K562 (cell line): ENCODE measurements around the gene SLC16A2. TPM values are rescaled to one million over a fixed set of nuclear protein-coding genes. Genes with fewer than 3 reads are reported as not detected.

Source experiments
- ATAC-seq: fragments of 200-7000 bp; cut with Tn5 transposase; 3 replicates; pipeline ENCODE4 v1.9.1; 2020; ENCODE audit warnings: moderate library complexity
- BruUV-seq: library from RNA; stranded (reverse); fragments of 400-500 nt; replicated peaks from 2 replicates; lab custom pipeline; 2021; lab: Mats Ljungman, UMichigan
- CTCF ChIA-PET: fragments of 300-600 bp; formaldehyde crosslinking; extraction: SDS; loops from one replicate; lab custom pipeline; 2021; ENCODE audit warnings: low intra/inter-chr PET ratio; lab: Yijun Ruan, JAX
- POLR2A ChIA-PET: fragments of 300-600, 350-650 bp; sonication (Branson Sonifier 250); formaldehyde crosslinking; extraction: SDS; loops from one replicate; lab custom pipeline; 2021; ENCODE audit warnings: antibody characterized with exemption, inconsistent platforms; lab: Yijun Ruan, JAX
- DNase-seq, 4 experiments: peaks; one replicate each; pipeline versions ENCODE4 v3.0.0 to v3.0.0-alpha.2; 2011 to 2018; ENCODE audit warnings: low spot score in 3 of 4, mixed read lengths in 3 of 4; ENCODE audit errors: extremely low read depth in 1 of 4
- FAIRE-seq: peaks from 2 replicates; lab custom pipeline; 2011; peaks lifted over from hg19 to GRCh38; lab: Jason Lieb, UNC
- H2AFZ ChIP-seq: 2 replicates; pipeline ENCODE4 v1.6.0; 2011; ENCODE audit warnings: low read depth, low read length, control low read depth, inconsistent platforms
- H3K27ac ChIP-seq: fragments of 200-600 bp; 3 replicates; pipeline ENCODE4 v1.8.0; 2011; ENCODE audit warnings: low read depth, mild to moderate bottlenecking, control low read depth, inconsistent platforms, low read length, moderate library complexity, mixed read lengths; ENCODE audit errors: extremely low read depth
- H3K27me3 ChIP-seq, 2 experiments: fragments of 300-600 bp in 1 of 2; 2 replicates in 1 of 2; 3 replicates in 1 of 2; pipeline versions ENCODE4 v1.6.0 to v1.8.0; 2011; ENCODE audit warnings: inconsistent platforms in 2 of 2, low read length in 2 of 2, mild to moderate bottlenecking in 1 of 2, mixed read lengths in 1 of 2, moderate library complexity in 1 of 2; ENCODE audit not compliant: control insufficient read depth in 2 of 2, insufficient read depth in 2 of 2
- H3K36me3 ChIP-seq: fragments of 300-600 bp; 3 replicates; pipeline ENCODE4 v1.8.0; 2011; ENCODE audit warnings: mild to moderate bottlenecking, low read length, inconsistent platforms; ENCODE audit not compliant: control insufficient read depth, insufficient read depth
- H3K4me1 ChIP-seq, 2 experiments: fragments of 200-600 bp in 1 of 2; replicated peaks in 1 of 2; 2 replicates in 1 of 2; 3 replicates in 1 of 2; pipeline versions ENCODE4 v1.5.1 to v1.8.0; 2011; ENCODE audit warnings: inconsistent platforms in 2 of 2, low read length in 2 of 2, mild to moderate bottlenecking in 1 of 2, mixed read lengths in 1 of 2, moderate library complexity in 1 of 2; ENCODE audit not compliant: control insufficient read depth in 2 of 2, insufficient read depth in 2 of 2
- H3K4me2 ChIP-seq: 2 replicates; pipeline ENCODE4 v1.6.1; 2011; ENCODE audit warnings: low read length, control low read depth, inconsistent platforms, mixed read lengths; ENCODE audit not compliant: insufficient read depth
- H3K4me3 ChIP-seq: fragments of 200-600 bp; sonication (generic), shearing (Covaris generic); 2 replicates; pipeline ENCODE4 v1.5.1; 2016; ENCODE audit warnings: control low read depth, inconsistent platforms
- H3K79me2 ChIP-seq: fragments of 200-600 bp; 3 replicates; pipeline ENCODE4 v1.8.0; 2011; ENCODE audit warnings: low read length, inconsistent platforms; ENCODE audit not compliant: control insufficient read depth, insufficient read depth
- H3K9ac ChIP-seq, 2 experiments: 2 replicates each; pipeline versions ENCODE4 v1.6.0 to v1.6.1; 2011; ENCODE audit warnings: low read depth in 2 of 2, low read length in 2 of 2, control low read depth in 1 of 2, inconsistent platforms in 1 of 2, mild to moderate bottlenecking in 1 of 2, mixed read lengths in 1 of 2; ENCODE audit not compliant: insufficient read depth in 1 of 2
- H3K9me1 ChIP-seq: one replicate; pipeline ENCODE4 v1.6.0; 2011; ENCODE audit warnings: inconsistent platforms, mild to moderate bottlenecking, low read length, moderate library complexity; ENCODE audit not compliant: control insufficient read depth, insufficient read depth
- H3K9me3 ChIP-seq: replicated peaks from 2 replicates; pipeline ENCODE4 v1.5.1; 2011; ENCODE audit warnings: low read depth, low read length, inconsistent platforms; ENCODE audit not compliant: control insufficient read depth, insufficient read depth
- H4K20me1 ChIP-seq: replicated peaks from 2 replicates; pipeline ENCODE4 v1.6.1; 2011; ENCODE audit warnings: low read length, inconsistent platforms, mixed read lengths; ENCODE audit not compliant: control insufficient read depth, insufficient read depth
- CC2D1A ChIP-seq: fragments of 450-650 bp; IDR thresholded peaks from 2 replicates; pipeline ENCODE4 v1.6.1; 2017; ENCODE audit warnings: mild to moderate bottlenecking
- ELF1 ChIP-seq: fragments of 200-800 bp; sonication (Bioruptor generic); IDR thresholded peaks from 2 replicates; pipeline ENCODE4 v1.6.1; 2016; ENCODE audit warnings: missing genetic modification characterization, missing compliant biosample characterization
- HNRNPK ChIP-seq: fragments of 200-400 bp; formaldehyde crosslinking; IDR thresholded peaks from one replicate; pipeline ENCODE4 v1.6.1; 2018; ENCODE audit warnings: mild to moderate bottlenecking, low read depth, low read length; ENCODE audit not compliant: poor library complexity, severe bottlenecking
- RAD21 ChIP-seq, 2 experiments: fragments of 250-450 bp in 1 of 2; fragments of 450-650 bp in 1 of 2; sonication (Bioruptor Pico) in 1 of 2; formaldehyde crosslinking in 1 of 2; IDR thresholded peaks in 1 of 2; conservative IDR thresholded peaks in 1 of 2; 2 replicates each; pipeline versions ENCODE4 v1.4.0 to v1.8.0; 2020 to 2022; ENCODE audit warnings: mild to moderate bottlenecking in 2 of 2, moderate library complexity in 1 of 2
- WGBS: fragments of 100-300 bp; shearing (Covaris generic); methylation state at CpG from one replicate; pipeline ENCODE4 v1.1.6; 2016; ENCODE audit warnings: low coverage, mixed read lengths; ENCODE audit not compliant: insufficient coverage; ENCODE audit errors: missing lambda C conversion rate; 5-methylcytosine and 5-hydroxymethylcytosine counted together
- in situ Hi-C: fragments of 300-500 bp; cut with MboI; formaldehyde crosslinking; loops from 4 replicates; pipeline ENCODE4 v1.15.0; 2018; ENCODE audit warnings: inconsistent platforms, mixed read lengths
- intact Hi-C: fragments of 100-400 bp; cut with micrococcal nuclease; formaldehyde crosslinking; loops from 2 replicates; pipeline ENCODE4 v1.14.2; 2022
- polyA plus RNA-seq, 8 experiments: library from polyadenylated mRNA; depleted of rRNA in 4 of 8; stranded (reverse) in 5 of 8; unstranded in 3 of 8; fragments of >200 nt; fragmentation: Nextera tagmentation in 2 of 8; fragmentation: Illumina TruSeq in 1 of 8; extraction: Ambion mirVana in 2 of 8; extraction: Trizol in 1 of 8; gene quantifications; 2 replicates each; pipeline versions ENCODE4 v1.2.1 to v1.2.3, GENCODE V29; 2011 to 2014; ENCODE audit warnings: inconsistent platforms in 1 of 8, missing spikeins in 1 of 8
- total RNA-seq, 7 experiments: library from RNA; depleted of rRNA in 6 of 7; stranded (reverse); fragments of >200 nt in 6 of 7; fragmentation: Illumina TruSeq in 2 of 7; extraction: Trizol in 2 of 7; gene quantifications; 2 replicates each; pipeline versions ENCODE4 v1.2.1 to v1.2.3, GENCODE V29; 2011 to 2021; ENCODE audit warnings: low replicate concordance in 1 of 7
- TF ChIP-seq, protein P1 (sequence below): fragments of 450-650 bp; formaldehyde crosslinking; IDR thresholded peaks from 2 replicates; pipeline ENCODE4 v1.4.0; 2022; ENCODE audit warnings: missing genetic modification characterization

SLC16A2 gene
- total and polyA plus RNA-seq, 9 of the 15 experiments (the other 6 are each of a cell fraction or from before 2014, with no cell fraction given), result 0.07 TPM; not detected in 8

GRCh38 chrX:74446876-74447275 is 25.6 kb downstream of the SLC16A2 start:
- Histone ChIP-seq H3K4me1 (no peaks in the 10 kb centered on the region), H3K4me2 (no peak overlapping the region), H4K20me1 (no peaks in the 10 kb centered on the region), H3K9me3 (no peaks in the 10 kb centered on the region), H3K9me1 (no peaks in the 10 kb centered on the region), H3K27ac (no peak overlapping the region), H3K79me2 (no peaks in the 10 kb centered on the region), H3K36me3 (no peaks in the 10 kb centered on the region), H3K4me3 (no peak overlapping the region), H3K27me3 (peaks cover 0 to 13% of the 10 kb centered on the region in 2 experiments; a peak in 1 of 5 replicates), H2AFZ (no peak overlapping the region), H3K9ac (no peak overlapping the region)
- in situ Hi-C loops (no loop called here), intact Hi-C loops (no loop called here)
- no peak for ATAC-seq
- DNase-seq, result no peak
- no TSS peak for BruUV-seq
- TF ChIP-seq, protein P1, sequence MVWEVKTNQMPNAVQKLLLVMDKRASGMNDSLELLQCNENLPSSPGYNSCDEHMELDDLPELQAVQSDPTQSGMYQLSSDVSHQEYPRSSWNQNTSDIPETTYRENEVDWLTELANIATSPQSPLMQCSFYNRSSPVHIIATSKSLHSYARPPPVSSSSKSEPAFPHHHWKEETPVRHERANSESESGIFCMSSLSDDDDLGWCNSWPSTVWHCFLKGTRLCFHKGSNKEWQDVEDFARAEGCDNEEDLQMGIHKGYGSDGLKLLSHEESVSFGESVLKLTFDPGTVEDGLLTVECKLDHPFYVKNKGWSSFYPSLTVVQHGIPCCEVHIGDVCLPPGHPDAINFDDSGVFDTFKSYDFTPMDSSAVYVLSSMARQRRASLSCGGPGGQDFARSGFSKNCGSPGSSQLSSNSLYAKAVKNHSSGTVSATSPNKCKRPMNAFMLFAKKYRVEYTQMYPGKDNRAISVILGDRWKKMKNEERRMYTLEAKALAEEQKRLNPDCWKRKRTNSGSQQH (CRISPR knock-in tag), result no peak
- TF ChIP-seq CC2D1A (no peak), ELF1 (tag) (no peak), HNRNPK (no peak), RAD21 (CRISPR knock-in tag; conservative IDR thresholded peaks at IDR 0.05 in 1 of 2, IDR thresholded peaks at IDR 0.05 in 1 of 2) (no peak)
- ChIA-PET CTCF (no interaction called here), POLR2A (no interaction called here)
- 0% methylated on average over 1 of the region's 1 CpG for WGBS
- FAIRE-seq, result no peak
